HepG2 (cell line): ENCODE measurements around the gene KIRREL3.

Experiments
- CTCF ChIP-seq: sonication (generic); formaldehyde crosslinking; IDR thresholded peaks from 2 replicates; pipeline ENCODE4 v1.5.0; 2020; ENCODE audit warnings: mild to moderate bottlenecking, missing genetic modification reagents, moderate library complexity
- HOMEZ ChIP-seq: IDR thresholded peaks from 2 replicates; pipeline ENCODE4 v1.6.1; 2016; ENCODE audit warnings: low read depth
- KDM6A ChIP-seq: IDR thresholded peaks from 2 replicates; pipeline ENCODE4 v1.6.1; 2016; ENCODE audit warnings: low read depth
- NFE2 ChIP-seq: sonication (generic); formaldehyde crosslinking; IDR thresholded peaks from 2 replicates; pipeline ENCODE4 v1.4.0; 2020; ENCODE audit warnings: missing genetic modification reagents
- POLR2AphosphoS5 ChIP-seq: IDR thresholded peaks from 2 replicates; pipeline ENCODE4 v1.6.1; 2012; ENCODE audit warnings: low read depth, low read length
- ZNF678 ChIP-seq: sonication (generic); formaldehyde crosslinking; IDR thresholded peaks from 2 replicates; pipeline ENCODE4 v1.4.0; 2020; ENCODE audit warnings: mild to moderate bottlenecking, missing genetic modification reagents

DNA sequence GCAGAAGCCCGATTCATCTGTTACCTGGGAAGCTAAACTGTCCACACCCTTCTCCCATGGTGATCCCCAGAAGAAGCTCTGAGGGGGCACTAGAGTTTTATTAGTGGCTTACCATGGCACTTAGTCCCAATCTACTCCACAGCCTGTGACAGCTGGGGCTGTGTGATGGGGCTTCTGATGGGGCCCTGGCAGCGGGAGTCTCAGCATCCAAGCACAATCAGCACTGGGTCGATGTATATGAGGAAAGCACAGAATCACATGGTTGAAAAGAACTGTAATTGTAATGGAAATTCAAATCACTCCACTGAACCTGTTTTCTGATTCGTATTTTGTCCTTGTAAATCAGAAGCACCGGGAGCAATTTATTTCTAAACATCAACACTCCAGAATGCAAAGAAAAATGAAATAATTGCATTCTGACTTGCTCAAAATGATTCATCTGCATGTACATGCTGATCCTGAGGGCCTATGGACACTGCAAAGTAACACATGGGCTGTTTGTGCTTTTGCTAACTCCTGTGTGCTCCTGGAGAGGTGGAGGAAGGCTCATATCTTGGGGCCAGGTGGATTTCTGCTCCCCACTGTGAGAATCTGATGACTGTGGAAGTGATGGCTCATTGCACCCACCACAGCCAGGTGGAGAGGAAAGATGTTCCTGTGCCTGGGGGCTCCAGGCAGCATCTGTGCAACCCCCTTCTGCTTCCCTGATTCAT is 203.0 kb downstream of the KIRREL3 start:
- TF ChIP-seq NFE2 (CRISPR knock-in tag), result no peak
- TF ChIP-seq KDM6A (CRISPR knock-in tag), result no peak
- no peak for TF ChIP-seq HOMEZ
- no peak for TF ChIP-seq POLR2AphosphoS5
- TF ChIP-seq CTCF (CRISPR knock-in tag), result no peak
- TF ChIP-seq ZNF678 (CRISPR knock-in tag), result no peak
